ENCODE measurements around the gene DLG4. TPM values are rescaled to one million over a fixed set of nuclear protein-coding genes. Genes with fewer than 3 reads are reported as not detected.

Gene DLG4
- total RNA-seq, 2 donors from 2014 or later, result 3.6 to 9.3 TPM

GRCh38 chr17:7138800-7139381 is 80.7 kb downstream of the DLG4 start:
- whole genome bisulfite sequencing, 2 donors, result 53 to 57% methylated on average over 7 of the region's 7 CpGs
- no peaks in the 10 kb centered on the region for H3K9me3 ChIP-seq
- peak overlapping the region in 1 of 4 donors; percentile 13 for H3K27ac ChIP-seq
- ATAC-seq (no peak), DNase-seq (peak in 1 of 4 donors; percentile 31)
- intact Hi-C loops (cut with DNase I), result loop anchor here (5.0 kb wide), 1 partner anchor 87 kb away; no protein-coding TSS in a partner anchor
- no peaks in the 10 kb centered on the region for H3K36me3 ChIP-seq (replicated peaks in 1 of 2; ENCODE audit: insufficient read depth in 1 of 2, low read depth in 2 of 2)
- TF ChIP-seq CTCF (IDR thresholded peaks at IDR 0.05) (no peak), POLR2A (IDR thresholded peaks at IDR 0.05) (no peak)
- H3K4me3 ChIP-seq, result no peak overlapping the region
- H3K4me1 ChIP-seq, result peaks cover 4% of the 10 kb centered on the region
- peaks cover 0 to 11% of the 10 kb centered on the region in 2 donors for H3K27me3 ChIP-seq

DNA sequence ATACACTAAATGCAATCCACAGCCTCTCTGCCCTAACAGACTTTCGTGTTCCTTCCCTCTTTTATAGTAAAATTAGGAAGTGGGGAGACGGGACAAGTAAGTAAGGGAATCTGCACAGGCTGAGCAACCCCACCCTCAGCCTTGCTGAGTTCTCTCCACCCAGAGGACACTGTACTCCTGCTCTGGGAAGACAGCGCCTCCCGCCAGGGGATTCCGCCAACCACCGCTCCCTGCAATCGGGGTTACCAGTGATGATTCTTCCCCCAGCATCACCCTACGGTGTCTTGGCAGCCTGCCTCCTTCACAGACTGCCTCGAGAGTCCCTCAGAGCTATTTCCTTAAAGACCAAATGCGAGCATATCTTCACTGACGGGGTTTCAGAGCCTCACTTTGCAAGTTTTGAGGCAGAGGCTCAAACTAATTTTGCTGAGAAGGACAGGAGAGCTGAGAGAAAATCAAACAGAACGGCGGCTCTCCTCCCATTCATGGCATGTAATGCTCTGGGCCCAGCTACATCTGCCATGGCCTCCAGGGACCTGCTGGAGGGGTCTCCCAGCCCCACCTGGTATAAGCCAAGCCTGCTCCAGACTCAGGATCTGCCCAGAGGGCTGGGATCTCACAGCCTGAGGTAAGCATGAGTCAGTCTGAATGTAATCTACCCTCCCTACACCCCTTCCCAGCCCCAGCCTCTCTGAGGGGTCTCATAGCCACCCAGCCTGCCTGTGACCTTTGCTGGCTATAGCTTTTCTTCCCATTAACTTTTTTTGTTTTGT is 82.3 kb downstream of the DLG4 start:
- TF ChIP-seq POLR2A (IDR thresholded peaks at IDR 0.05) (no peak), CTCF (IDR thresholded peaks at IDR 0.05) (no peak)
- H3K27me3 ChIP-seq, result peaks cover 0 to 11% of the 10 kb centered on the region in 2 donors
- 28 to 52% methylated on average over 6 to 13 of the region's 13 CpGs for WGBS, 2 donors
- H3K36me3 ChIP-seq (replicated peaks in 1 of 2; ENCODE audit: insufficient read depth in 1 of 2, low read depth in 2 of 2), result no peaks in the 10 kb centered on the region
- H3K27ac ChIP-seq, result no peak overlapping the region
- intact Hi-C loops (cut with DNase I), result loop anchor here (5.0 kb wide), 1 partner anchor 85 kb away; no protein-coding TSS in a partner anchor
- no peak overlapping the region for H3K4me3 ChIP-seq
- ATAC-seq, result no peak
- no peaks in the 10 kb centered on the region for H3K9me3 ChIP-seq
- peaks cover 4% of the 10 kb centered on the region for H3K4me1 ChIP-seq
- peak in 1 of 4 donors; percentile 47 for DNase-seq

MicroRNAs within 50 kb of the gene (microRNA counts, 767-probe panel; counts per million panel counts)
- microRNA hsa-miR-324-3p, result 0 to 736 counts per million in 2 donors
- microRNA hsa-miR-324-5p, result 0 to 736 counts per million in 2 donors

Small RNA genes within 50 kb of the gene (microRNA-seq; reads per million reads assigned to microRNA genes)
- 544 to 651 reads per million in 2 donors for gene MIR324 (ENCODE audit: borderline number of aligned reads in 2 of 2, borderline replicate concordance in 2 of 2)

Small RNA genes within 50 kb of the gene (small RNA-seq; reads per million reads assigned to genes)
- gene AC120057.4 (not detected), gene MIR324 (3.6 reads per million, percentile 82 among the genes with 10 or more reads in this experiment), gene RF00019 (not detected)

Other genes starting within 250 kb of the DLG4 start
- gene ALOX12, start 223.8 kb downstream of the DLG4 start, total RNA-seq, result not detected
- 10 to 100 TPM in 1 of 2 donors, 1 to 10 TPM in 1; 9.9 to 87.4 TPM for gene RNASEK, start 207.2 kb downstream of the DLG4 start, total RNA-seq
- gene BCL6B, start 196.8 kb downstream of the DLG4 start, total RNA-seq, result 1 to 10 TPM; 1.6 to 8.9 TPM
- gene SLC16A13, start 183.8 kb downstream of the DLG4 start, total RNA-seq, result 1 to 10 TPM in 1 of 2 donors, not detected in 1; 1.6 TPM
- 10 to 100 TPM in 1 of 2 donors, 1 to 10 TPM in 1; 4.2 to 10.9 TPM for gene SLC16A11, start 175.7 kb downstream of the DLG4 start, total RNA-seq
- gene CLEC10A, start 139.6 kb downstream of the DLG4 start, total RNA-seq, result 1 to 10 TPM in 1 of 2 donors, under 1 TPM in 1; 0.33 to 1.0 TPM
- gene ASGR2, start 105.0 kb downstream of the DLG4 start, total RNA-seq, result not detected
- 1 to 10 TPM in 1 of 2 donors, not detected in 1; 4.6 TPM for gene ASGR1, start 40.5 kb downstream of the DLG4 start, total RNA-seq
- gene ACADVL, start 102 bp upstream of the DLG4 start, total RNA-seq, result 1,000 to 10,000 TPM in 1 of 2 donors, 100 to 1,000 TPM in 1; 887 to 1,901 TPM
- 10 to 100 TPM; 19.5 to 41.5 TPM for gene DVL2, start 14.7 kb upstream of the DLG4 start, total RNA-seq
- gene PHF23, start 19.6 kb upstream of the DLG4 start, total RNA-seq, result 10 to 100 TPM; 11.9 to 15.8 TPM
- 100 to 1,000 TPM; 145 to 482 TPM for gene GABARAP, start 22.6 kb upstream of the DLG4 start, total RNA-seq
- 10 to 100 TPM; 33.5 to 44.8 TPM for gene CTDNEP1, start 31.9 kb upstream of the DLG4 start, total RNA-seq
- gene ELP5, start 32.4 kb upstream of the DLG4 start, total RNA-seq, result 10 to 100 TPM; 10.2 to 16.3 TPM
- gene CLDN7, start 42.6 kb upstream of the DLG4 start, total RNA-seq, result 10 to 100 TPM; 72.9 to 92.3 TPM
- gene SLC2A4, start 61.9 kb upstream of the DLG4 start, total RNA-seq, result 10 to 100 TPM in 1 of 2 donors, 1 to 10 TPM in 1; 1.3 to 10.5 TPM
- 1 to 10 TPM in 1 of 2 donors, under 1 TPM in 1; 0.26 to 1.3 TPM for gene YBX2, start 74.8 kb upstream of the DLG4 start, total RNA-seq
- 100 to 1,000 TPM in 1 of 2 donors, 10 to 100 TPM in 1; 97.0 to 134 TPM for gene EIF5A, start 87.8 kb upstream of the DLG4 start, total RNA-seq
- gene GPS2, start 95.5 kb upstream of the DLG4 start, total RNA-seq, result 10 to 100 TPM; 71.9 to 75.8 TPM
- 10 to 100 TPM; 28.8 to 41.2 TPM for gene NEURL4, start 109.5 kb upstream of the DLG4 start, total RNA-seq
- 1 to 10 TPM in 1 of 2 donors, under 1 TPM in 1; 0.99 to 2.1 TPM for gene ACAP1, start 116.7 kb upstream of the DLG4 start, total RNA-seq
- 1 to 10 TPM; 2.6 to 5.6 TPM for gene KCTD11, start 132.3 kb upstream of the DLG4 start, total RNA-seq
- gene TMEM95, start 135.3 kb upstream of the DLG4 start, total RNA-seq, result not detected
- 10 to 100 TPM; 12.7 to 15.8 TPM for gene TNK1, start 161.3 kb upstream of the DLG4 start, total RNA-seq
- 10 to 100 TPM; 13.2 to 15.8 TPM for gene PLSCR3, start 174.7 kb upstream of the DLG4 start, total RNA-seq
- gene TMEM256, start 184.3 kb upstream of the DLG4 start, total RNA-seq, result 10 to 100 TPM; 14.5 to 21.8 TPM
- 1 to 10 TPM; 5.2 to 6.3 TPM for gene NLGN2, start 188.0 kb upstream of the DLG4 start, total RNA-seq
- gene SPEM1, start 200.5 kb upstream of the DLG4 start, total RNA-seq, result not detected
- not detected for gene SPEM2, start 205.8 kb upstream of the DLG4 start, total RNA-seq
- not detected for gene SPEM3, start 209.0 kb upstream of the DLG4 start, total RNA-seq
- 1 to 10 TPM; 3.6 to 9.6 TPM for gene TMEM102, start 215.6 kb upstream of the DLG4 start, total RNA-seq
- 1 to 10 TPM in 1 of 2 donors, not detected in 1; 2.1 TPM for gene FGF11, start 219.7 kb upstream of the DLG4 start, total RNA-seq
- gene CHRNB1, start 225.2 kb upstream of the DLG4 start, total RNA-seq, result 1 to 10 TPM; 2.6 to 8.8 TPM

All from body of pancreas (tissue), 4 donors.